ENCODE data around the gene RHEB.

Gene RHEB

GRCh38 chr7:151509670-151510333 lies 9.9 kb downstream of the RHEB start:
- H2AFZ ChIP-seq (ENCODE audit: low read depth), result no peak overlapping the region
- peaks cover 100% of the 10 kb centered on the region for H3K79me2 ChIP-seq (ENCODE audit: insufficient read depth, low read depth)
- H3K4me3 ChIP-seq (IDR thresholded peaks at IDR 0.05; ENCODE audit: insufficient read depth, low read depth, low read length), result no peak overlapping the region
- H3K9ac ChIP-seq, result no peak overlapping the region
- H3K4me2 ChIP-seq, result no peak overlapping the region; the same call in 1 of the 2 replicates
- TF ChIP-seq, protein P1, sequence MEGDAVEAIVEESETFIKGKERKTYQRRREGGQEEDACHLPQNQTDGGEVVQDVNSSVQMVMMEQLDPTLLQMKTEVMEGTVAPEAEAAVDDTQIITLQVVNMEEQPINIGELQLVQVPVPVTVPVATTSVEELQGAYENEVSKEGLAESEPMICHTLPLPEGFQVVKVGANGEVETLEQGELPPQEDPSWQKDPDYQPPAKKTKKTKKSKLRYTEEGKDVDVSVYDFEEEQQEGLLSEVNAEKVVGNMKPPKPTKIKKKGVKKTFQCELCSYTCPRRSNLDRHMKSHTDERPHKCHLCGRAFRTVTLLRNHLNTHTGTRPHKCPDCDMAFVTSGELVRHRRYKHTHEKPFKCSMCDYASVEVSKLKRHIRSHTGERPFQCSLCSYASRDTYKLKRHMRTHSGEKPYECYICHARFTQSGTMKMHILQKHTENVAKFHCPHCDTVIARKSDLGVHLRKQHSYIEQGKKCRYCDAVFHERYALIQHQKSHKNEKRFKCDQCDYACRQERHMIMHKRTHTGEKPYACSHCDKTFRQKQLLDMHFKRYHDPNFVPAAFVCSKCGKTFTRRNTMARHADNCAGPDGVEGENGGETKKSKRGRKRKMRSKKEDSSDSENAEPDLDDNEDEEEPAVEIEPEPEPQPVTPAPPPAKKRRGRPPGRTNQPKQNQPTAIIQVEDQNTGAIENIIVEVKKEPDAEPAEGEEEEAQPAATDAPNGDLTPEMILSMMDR (conservative IDR thresholded peaks at IDR 0.05; ENCODE audit: low read depth, low read length), result no peak
- peaks cover 100% of the 10 kb centered on the region for H4K20me1 ChIP-seq (ENCODE audit: insufficient read depth)
- no peak overlapping the region for H3K27ac ChIP-seq
- no peaks in the 10 kb centered on the region; the same call in 1 of the 2 replicates for H3K36me3 ChIP-seq (ENCODE audit: insufficient read depth)
- peaks cover 91% of the 10 kb centered on the region for H3K4me1 ChIP-seq (ENCODE audit: low read depth, poor library complexity, severe bottlenecking)
- H3K27me3 ChIP-seq (ENCODE audit: insufficient read depth, low read depth), result no peaks in the 10 kb centered on the region

DNA sequence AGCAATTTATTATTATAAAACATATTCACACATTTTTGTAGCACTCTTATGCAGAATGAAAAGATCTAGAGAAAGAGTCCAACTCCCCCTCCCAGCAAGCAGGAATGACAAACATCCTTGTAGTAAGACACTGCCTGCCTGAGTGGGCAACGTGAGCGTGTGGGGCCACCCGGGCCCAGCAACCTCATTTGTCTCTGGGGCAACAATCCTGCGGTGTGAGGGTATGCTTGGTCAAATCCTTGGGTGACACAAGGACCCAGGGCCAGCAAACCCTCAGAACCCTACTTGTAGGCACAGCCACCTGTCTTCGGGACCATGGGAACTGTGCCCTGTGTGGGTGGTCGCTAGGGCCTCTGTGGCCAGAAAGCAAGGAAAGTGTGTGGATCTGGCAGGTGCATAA lies 10.7 kb downstream of the RHEB start:
- Histone ChIP-seq H3K79me2 (ENCODE audit: insufficient read depth, low read depth) (peaks cover 100% of the 10 kb centered on the region), H2AFZ (ENCODE audit: low read depth) (no peak overlapping the region), H3K9ac (no peak overlapping the region), H4K20me1 (ENCODE audit: insufficient read depth) (peaks cover 100% of the 10 kb centered on the region), H3K36me3 (ENCODE audit: insufficient read depth) (no peaks in the 10 kb centered on the region; the same call in 1 of the 2 replicates), H3K4me1 (ENCODE audit: low read depth, poor library complexity, severe bottlenecking) (peaks cover 91% of the 10 kb centered on the region), H3K27me3 (ENCODE audit: insufficient read depth, low read depth) (no peaks in the 10 kb centered on the region), H3K4me2 (no peak overlapping the region), H3K27ac (no peak overlapping the region), H3K4me3 (IDR thresholded peaks at IDR 0.05; ENCODE audit: insufficient read depth, low read depth, low read length) (no peak overlapping the region)
- TF ChIP-seq, protein P1 (conservative IDR thresholded peaks at IDR 0.05; ENCODE audit: low read depth, low read length), result no peak

DNA sequence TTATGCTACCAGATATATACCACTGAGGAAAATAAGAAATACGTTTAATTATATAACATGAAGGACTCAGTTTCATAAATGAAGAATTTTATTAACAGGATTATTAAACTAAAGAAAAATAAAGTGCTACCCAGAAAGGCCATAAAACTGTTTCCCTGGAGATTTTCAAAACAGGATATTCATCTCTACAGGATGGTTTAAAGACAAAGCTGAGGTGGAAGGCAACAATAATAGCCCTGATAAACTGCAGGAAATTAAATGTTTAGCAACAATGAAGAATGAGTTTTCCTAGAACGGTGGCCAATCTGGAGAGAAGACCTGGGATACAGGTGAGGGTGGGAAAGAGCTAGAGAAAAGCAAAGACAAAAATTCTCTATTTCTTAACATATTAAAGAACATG lies 11.9 kb downstream of the RHEB start:
- H2AFZ ChIP-seq (ENCODE audit: low read depth), result no peak overlapping the region
- H3K27ac ChIP-seq, result no peak overlapping the region
- H4K20me1 ChIP-seq (ENCODE audit: insufficient read depth), result peaks cover 99% of the 10 kb centered on the region
- no peak overlapping the region for H3K9ac ChIP-seq
- no peak overlapping the region for H3K4me2 ChIP-seq
- H3K4me3 ChIP-seq (IDR thresholded peaks at IDR 0.05; ENCODE audit: insufficient read depth, low read depth, low read length), result no peak overlapping the region
- TF ChIP-seq, protein P1 (conservative IDR thresholded peaks at IDR 0.05; ENCODE audit: low read depth, low read length), result no peak
- no peaks in the 10 kb centered on the region; the same call in 1 of the 2 replicates for H3K36me3 ChIP-seq (ENCODE audit: insufficient read depth)
- H3K4me1 ChIP-seq (ENCODE audit: low read depth, poor library complexity, severe bottlenecking), result peaks cover 91% of the 10 kb centered on the region
- peaks cover 100% of the 10 kb centered on the region for H3K79me2 ChIP-seq (ENCODE audit: insufficient read depth, low read depth)
- H3K27me3 ChIP-seq (ENCODE audit: insufficient read depth, low read depth), result no peaks in the 10 kb centered on the region

DNA sequence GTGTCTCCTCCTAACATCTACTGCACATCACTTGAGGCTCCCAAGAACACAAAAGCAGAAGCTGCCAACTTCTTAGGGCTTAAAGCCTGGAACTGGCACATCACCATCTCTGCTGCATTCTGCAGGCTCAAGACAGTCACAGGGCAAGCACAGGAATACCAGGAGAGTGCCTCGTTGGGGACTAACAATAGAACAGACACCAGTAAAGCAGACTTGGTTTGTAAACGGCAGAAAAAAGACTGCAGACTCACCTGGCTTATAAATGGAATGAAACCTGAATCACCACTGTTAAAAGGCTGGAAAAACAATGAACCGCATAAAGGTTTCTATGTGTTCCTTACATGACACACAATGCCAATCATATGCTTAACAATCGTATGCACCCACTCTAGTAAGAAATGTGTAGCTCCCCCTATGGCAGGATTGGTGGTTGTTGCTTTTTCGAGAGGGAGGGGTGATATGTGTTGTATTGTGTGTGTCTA lies 12.8 kb downstream of the RHEB start:
- Histone ChIP-seq H3K36me3 (ENCODE audit: insufficient read depth) (no peaks in the 10 kb centered on the region; the same call in 1 of the 2 replicates), H3K27me3 (ENCODE audit: insufficient read depth, low read depth) (no peaks in the 10 kb centered on the region), H3K4me3 (IDR thresholded peaks at IDR 0.05; ENCODE audit: insufficient read depth, low read depth, low read length) (no peak overlapping the region), H2AFZ (ENCODE audit: low read depth) (no peak overlapping the region), H3K79me2 (ENCODE audit: insufficient read depth, low read depth) (peaks cover 100% of the 10 kb centered on the region), H3K9ac (no peak overlapping the region), H3K4me2 (peak overlapping the region; percentile 27; the same call in 1 of the 2 replicates), H3K27ac (no peak overlapping the region), H4K20me1 (ENCODE audit: insufficient read depth) (peaks cover 98% of the 10 kb centered on the region), H3K4me1 (ENCODE audit: low read depth, poor library complexity, severe bottlenecking) (peaks cover 90% of the 10 kb centered on the region)
- TF ChIP-seq, protein P1 (conservative IDR thresholded peaks at IDR 0.05; ENCODE audit: low read depth, low read length), result peak; percentile 35
